HG02981 (cell line): ENCODE results near the gene SOCS3.

Experiments used
- ATAC-seq: cut with Tn5 transposase; IDR thresholded peaks from one replicate; pipeline ENCODE4 v1.9.1; 2021; ENCODE audit warnings: mild to moderate bottlenecking, moderate library complexity; ENCODE audit not compliant: unreplicated experiment

Gene SOCS3, protein sequence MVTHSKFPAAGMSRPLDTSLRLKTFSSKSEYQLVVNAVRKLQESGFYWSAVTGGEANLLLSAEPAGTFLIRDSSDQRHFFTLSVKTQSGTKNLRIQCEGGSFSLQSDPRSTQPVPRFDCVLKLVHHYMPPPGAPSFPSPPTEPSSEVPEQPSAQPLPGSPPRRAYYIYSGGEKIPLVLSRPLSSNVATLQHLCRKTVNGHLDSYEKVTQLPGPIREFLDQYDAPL

DNA sequence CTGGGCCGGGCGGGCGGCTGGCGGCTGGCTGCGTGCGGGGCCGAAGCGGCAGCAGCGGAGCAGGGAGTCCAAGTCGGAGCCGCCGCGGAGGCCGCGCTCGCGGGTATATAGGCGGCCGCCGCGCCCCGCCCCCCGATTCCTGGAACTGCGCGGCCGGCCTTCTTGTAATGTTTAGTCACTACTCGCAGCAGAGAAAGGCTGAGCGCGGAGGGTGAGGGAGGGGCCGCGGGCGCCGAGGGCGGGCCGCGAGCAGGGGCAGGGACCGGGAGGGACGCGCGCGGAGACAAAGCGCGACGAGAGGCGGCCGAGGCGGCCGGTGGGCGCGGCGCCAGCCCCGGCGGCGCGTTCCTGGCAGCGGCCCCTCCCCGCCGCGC lies at the start of gene SOCS3:
Gene SOCS3 (minus strand): TSS at position 81 of the 374 bp plus-strand sequence. CDS start 982 bp downstream, outside the sequence.
- ATAC-seq = peak; percentile 39

DNA sequence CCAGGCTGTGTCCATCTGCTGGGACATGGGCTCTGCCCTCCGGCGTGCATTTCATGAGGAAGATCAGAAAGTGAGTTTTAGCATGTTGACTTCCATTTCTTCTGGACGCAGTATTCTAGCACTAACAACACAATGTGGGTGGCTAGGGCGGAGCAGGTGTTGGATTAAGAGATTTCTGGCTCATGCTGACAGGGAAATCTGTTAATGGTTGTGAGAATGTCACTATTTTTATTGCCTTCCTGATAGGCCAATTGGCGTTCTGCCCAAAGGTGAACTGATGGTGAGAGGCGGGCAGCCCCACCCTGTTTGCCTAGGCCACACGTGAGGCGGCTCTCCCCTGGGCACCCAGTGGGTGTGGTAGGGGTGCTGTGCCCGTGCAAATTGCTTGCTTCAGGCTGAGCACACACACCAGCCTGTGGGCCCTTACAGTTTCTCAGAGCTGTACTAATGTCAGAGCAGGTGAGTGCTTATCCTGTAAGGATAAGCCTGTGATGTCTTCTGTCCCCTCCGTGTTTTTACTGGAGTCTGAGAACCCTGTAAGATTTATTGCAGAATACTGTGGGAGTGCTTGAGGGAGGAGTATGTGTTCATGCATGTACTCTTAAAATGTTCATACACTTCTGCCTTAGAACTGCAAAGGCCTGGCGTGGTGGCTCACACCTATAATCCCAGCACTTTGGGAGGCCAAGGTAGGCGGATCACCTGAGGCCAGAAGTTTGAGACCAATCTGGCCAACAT lies 49.5 kb upstream of the SOCS3 start:
- no peak for ATAC-seq

DNA sequence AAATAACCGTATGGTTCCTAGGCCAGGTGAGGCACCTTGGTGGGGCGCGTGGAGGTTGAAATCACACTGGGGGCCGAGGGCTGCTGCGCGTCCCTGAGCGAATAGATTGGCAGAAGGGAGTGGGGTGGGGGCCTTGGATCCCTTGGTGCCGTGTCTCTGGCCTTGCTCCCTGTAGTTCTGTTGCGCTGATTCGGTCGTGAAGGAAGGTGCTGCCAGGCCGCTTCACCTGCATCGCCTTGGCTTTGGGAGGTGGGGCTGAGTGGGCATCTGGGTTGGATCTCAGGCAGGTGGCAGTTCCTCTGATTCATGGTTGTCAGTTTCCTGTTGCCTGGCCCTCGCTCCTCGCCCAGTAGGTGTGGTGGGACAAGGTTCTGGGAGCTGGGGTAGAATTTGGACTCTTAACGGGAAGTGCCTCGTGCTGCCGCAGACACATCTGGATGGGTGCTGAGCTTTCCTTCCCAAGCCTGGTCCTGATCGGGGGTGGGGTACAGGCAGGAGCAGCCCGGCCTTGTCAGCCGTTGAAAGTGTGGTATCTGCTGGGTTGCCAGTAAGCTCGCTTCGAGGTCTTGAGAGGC lies 48.7 kb upstream of the SOCS3 start:
- no peak for ATAC-seq

DNA sequence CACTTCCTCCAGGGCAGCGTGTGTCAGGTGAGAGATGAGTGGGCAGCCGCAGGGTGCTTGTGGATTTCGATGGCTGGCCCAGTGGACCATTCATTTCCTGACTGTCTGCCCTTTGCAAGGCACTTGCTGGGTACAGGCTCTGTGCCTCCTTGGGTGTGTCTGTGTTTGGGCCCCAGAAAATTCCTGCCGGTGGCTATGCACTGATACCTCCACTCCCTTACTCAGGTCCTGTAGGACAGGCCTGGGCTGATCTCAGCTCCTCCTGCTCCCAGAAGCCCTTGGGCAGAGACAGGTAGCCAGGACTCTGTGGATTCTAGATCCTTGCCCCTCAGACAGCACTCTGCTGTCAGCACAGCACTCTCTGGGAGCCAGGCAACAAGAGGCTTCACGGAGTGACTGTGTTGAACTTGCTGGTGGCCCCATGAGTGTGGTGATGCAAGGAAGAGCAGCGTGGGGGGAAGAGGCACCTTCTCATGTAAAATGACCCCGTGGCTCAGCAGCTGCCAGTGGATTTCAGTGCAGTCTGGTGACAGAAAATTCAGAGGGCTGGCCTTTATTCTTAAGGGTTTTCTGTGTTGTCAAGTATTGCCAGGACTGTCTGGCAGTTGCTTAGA lies 47.6 kb upstream of the SOCS3 start:
- ATAC-seq = no peak

DNA sequence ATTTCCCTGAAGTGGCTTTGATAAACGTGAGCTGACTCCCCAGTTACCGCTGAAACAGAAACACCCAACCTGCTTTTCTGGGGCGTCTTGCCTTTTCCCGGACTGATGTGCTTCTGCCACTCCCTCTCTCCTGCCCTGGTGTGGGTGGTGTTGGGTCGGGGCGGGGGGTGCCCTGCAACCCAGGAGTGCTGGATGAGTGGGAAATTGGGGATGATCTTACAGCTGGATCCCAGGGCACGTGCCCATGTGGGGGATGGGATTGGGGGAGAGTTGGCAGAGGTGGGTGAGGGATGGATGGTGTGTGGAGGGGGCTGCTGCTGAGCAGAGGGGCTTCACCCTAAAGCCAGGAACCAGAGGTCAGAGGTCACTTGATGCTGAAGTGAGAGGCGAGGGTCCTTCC lies 47.0 kb upstream of the SOCS3 start:
- ATAC-seq = no peak

DNA sequence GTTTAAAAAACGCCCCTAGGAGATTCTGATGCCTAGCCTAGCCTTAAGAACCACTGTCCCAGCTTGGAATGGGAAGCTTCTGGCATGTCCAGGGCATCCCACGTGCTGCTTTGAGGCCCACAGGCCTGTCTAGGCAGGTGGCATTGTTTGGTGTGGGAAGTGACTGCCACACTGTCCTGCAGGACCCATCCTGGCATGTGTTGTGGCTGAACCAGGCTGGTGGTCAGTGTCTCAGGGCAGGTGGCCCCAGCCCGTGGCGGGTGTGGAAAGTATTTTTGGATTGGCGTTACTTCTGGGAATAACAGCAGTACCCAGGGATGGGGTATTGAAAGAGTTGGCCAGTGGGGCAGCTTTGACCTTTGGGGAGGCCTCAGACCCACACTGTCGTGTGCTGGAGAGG lies 46.5 kb upstream of the SOCS3 start:
- ATAC-seq = no peak

DNA sequence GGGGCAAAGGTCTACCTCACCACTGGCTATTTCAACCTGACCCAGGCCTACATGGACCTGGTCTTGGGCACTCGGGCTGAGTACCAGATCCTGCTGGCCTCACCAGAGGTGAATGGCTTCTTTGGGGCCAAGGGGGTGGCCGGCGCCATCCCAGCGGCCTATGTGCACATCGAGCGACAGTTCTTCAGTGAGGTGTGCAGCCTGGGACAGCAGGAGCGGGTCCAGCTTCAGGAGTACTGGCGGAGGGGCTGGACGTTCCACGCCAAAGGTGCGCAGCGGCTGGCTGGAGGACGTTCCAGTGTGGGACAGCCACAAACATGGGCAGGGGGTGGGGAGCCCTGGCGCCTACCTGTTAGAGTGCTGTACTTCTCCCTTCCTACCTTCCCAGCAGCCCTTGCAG lies 43.9 kb upstream of the SOCS3 start:
- ATAC-seq = no peak

DNA sequence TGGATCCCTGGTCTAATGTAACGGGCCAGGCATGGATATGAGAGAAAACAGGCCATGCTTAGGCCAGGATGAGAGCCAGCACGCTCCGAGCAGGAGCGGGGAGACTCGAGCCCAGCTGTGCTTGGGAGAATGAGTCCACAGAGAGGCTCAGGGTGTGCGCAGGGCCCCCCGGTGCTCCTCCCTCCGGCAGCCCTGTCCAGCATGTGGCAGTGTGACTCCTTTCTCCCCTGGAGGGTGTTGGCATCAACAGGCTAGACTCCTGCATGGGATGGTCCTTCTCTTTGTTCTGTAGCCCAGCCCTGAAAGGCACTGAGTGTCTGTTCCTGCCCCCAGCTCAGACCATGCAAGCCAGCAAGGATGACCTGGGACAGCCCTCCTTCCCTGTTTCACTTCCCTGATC lies 42.0 kb upstream of the SOCS3 start:
- no peak for ATAC-seq

DNA sequence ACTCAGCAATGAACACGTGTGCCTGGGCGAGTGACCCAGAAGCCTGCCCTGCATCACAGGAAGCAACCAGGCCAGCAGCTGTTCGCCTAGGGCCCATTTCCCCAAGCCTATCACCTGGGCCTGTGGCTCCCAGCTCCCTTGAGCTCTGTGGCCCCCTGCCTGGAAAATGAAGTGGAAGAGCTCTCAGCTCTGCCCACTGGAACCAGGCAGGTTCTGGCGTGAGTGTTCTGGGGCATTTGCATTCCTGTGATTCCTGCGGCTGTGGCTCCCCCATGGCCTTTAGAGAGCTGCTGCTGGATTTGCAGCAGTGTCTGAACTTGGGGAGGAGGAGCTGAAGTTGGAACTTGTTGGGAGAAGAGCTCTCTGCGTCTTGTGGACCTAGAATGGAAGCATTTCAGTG lies 41.4 kb upstream of the SOCS3 start:
- no peak for ATAC-seq

DNA sequence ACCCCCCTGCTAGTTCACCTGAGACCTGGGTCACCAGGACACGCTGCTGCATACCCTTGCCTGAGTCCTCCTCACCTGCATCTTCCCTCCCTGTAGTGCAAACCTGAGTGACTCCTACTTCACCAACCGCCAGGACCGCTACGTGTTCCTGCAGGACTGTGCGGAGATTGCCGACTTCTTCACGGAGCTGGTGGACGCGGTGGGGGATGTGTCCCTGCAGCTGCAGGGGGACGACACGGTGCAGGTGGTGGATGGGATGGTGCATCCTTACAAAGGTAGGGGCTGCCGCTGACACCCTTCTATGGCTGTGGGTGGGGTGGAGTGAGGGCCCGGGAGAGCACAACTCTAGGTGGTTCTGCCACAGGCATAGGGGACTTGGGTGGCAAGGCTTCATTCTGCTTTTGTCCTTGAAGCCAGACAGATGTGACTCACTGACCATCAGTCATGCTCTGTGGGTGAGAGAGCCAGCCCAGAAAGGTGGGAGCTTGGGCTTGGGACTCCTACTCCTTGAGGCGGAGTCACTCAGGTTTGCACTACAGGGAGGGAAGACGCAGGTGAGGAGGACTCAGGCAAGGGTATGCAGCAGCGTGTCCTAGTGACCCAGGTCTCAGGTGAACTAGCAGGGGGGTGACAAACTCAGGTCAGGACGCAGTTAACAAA lies 40.8 kb upstream of the SOCS3 start:
- no peak for ATAC-seq

DNA sequence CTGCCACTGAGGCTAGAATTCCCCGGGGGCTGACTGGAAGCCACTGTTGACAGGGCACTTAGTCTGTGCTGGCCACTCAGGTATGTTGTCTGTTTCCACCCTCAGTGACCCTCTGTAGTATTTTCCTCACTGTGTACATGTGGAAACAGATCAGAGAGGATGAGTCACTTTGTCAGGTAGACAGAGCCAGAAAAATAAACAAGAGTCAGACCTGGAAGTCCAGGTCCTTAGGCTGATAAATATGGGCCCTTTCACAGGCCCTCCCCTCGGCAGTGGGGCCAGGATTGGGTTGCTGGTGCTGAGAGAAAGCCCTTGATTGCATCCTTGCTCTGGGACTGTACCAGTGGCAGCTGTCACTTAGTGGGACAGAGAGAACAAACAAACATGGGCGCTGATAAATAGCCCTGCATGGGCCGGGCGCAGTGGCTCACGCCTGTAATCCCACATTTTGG lies 39.8 kb upstream of the SOCS3 start:
- no peak for ATAC-seq

DNA sequence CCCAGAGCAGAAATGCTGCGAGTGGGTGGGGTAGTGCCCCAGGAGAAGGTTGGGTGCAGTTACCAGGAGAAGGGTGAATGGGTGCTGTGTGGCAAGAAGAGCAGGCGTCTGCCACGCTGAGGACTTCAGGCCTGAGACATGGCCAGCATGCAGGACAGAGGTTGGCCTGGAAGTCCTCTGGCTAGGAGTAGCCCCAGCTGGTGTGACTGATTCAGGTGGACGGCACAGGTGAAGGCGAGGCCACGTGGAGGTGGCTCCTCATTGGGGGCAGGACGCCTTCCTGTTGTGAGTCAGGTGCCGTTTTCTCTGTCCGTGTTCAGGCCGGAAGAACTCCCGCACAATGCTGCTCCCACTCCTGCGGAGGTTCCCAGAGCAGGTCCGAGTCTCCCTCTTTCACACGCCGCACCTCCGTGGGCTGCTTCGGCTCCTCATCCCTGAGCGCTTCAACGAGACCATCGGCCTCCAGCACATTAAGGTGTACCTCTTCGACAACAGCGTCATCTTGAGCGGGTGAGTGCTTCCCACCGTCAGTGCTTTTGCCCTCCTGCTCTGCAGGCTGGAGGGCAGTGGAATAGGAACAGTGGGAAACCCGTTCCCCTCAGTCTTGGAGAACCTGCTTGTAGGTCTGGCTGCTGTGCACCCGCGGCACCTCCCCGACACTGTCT lies 39.3 kb upstream of the SOCS3 start:
- ATAC-seq = no peak

DNA sequence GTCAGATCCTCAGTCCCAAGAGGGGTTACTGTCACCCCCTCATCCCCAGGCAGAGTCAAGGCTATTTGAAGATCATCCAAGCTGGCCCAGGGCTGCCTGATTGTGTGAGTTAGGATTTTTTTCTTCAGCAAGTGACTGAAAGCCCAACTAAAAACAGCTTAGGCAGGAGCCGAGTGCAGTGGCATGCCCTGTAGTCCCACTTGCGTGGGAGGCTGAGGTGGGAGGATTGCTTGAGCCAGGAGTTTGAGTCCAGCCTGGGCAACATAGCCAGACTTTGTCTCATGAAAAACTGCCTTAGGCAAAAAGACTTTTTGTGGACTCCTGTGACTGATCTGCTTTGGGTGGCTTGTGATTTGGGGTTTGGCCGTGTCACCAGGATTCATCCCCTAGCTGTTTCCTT lies 38.5 kb upstream of the SOCS3 start:
- no peak for ATAC-seq

DNA sequence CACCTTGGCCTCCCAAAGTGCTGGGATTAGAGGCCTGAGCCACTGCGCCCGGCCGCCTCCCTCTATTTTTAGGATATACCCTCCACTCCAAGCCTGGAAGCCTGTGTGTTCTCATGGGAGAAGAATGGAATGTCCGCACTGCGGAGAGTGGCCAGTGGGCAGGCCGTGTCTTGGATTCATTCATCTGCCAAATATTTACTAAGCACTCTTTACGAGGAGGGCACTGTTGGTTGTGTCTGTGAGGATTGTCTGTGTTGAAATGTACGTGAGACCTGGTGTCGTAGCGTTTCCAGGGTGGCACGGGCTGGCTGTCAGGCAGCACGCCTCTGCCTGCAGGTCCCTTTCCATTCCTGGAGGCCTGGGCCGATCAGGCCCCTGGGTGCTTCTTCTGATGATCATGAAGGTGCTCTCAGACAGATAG lies 37.8 kb upstream of the SOCS3 start:
- ATAC-seq = no peak

DNA sequence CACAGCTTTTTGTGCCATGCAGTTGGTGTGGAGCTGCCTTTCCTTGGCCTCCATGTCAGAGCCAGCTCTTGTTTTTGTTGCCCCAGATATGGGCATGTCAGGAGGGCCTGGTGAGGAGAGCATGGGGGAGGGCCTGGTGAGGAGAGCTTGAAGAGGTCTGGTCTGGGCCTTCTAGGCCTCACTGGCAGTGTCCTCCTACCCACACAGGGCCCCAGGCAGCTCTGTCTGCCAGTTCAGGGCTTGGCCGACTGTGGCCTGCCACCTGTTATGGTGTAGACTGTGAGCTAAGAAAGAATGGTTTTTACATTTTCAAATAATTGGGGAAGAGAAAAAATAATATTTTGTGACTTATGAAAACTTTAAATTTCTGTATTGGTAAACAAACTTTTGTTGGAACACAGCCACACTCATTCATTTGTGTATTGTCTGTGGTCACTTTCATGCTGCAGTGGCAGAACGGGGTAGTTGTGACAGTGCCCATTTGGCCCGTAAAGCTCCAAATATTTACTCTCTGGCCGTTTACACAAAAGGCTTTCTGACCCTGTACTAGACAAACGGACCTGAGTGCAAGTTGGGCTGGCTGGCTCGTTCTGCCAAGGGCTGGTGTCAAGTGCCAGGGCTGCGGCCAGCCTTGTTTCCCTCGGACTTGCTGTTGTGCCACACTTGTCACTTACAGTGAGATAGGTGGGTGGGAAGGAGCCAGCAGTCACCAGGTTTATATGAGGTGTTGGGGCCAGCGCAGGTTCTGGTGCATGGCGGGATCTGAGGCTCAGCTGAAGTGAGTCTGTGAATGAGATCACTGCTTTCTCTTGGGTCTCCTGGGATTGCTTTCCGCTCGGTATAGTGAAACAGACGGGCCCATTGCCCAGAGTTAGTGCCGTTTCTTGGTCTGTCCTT lies 36.8 kb upstream of the SOCS3 start:
- no peak for ATAC-seq

DNA sequence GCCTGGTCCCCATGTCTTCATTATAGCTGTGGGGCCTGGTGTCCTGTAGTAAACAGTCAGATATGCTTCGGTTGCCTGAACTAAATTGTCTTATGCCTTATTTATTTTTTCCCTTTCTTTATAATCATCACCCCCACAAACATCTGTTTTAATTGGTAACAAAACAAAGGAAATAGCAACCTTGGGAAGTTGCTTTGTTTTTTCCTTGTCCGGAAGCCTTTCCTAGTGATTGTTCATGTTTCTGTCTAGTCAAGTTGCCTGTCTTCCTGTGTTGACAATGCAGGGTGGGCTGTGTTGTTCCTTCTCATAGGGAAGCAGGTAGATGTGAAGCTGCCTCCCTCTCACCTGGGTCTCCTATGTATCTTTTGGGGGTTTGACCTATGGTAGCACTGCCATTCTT lies 35.3 kb upstream of the SOCS3 start:
- ATAC-seq = no peak

DNA sequence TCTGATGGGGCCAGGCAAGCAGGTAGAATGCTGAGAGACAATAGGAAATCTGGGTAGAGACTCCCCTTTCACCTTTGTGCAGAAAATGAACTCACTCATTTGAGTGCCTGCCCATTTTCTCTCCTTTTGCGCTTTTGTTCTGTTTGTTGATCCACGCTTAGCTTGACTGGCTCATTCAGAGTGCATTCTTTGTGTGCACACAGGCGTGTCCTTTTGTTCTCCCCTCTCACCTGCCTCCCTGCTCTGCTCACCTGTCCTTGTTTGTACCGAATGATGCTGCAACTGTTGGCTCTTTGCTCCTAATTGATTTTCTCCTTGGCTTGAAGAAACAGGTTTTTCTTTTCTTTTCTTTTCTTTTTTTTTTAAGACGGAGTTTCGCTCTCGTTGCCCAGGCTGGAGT lies 34.3 kb upstream of the SOCS3 start:
- no peak for ATAC-seq

DNA sequence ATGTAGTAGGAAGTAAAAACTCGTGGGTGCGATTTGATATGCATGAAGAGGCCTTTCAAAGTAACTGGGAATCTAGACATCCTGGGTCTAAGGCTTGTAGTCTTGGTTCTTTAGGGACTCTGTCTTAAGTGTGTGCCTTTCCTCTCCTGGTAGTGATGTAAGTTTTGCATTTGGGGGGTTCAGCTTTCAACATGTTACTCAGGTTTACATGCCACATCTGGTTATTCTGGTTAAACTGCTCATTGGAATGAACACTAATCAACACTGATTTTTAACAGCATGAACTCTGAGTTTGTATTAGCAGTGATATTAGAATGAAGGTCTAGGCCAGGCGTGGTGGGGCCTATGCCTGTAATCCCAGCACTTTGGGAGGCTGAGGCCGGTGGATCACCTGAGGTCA lies 33.7 kb upstream of the SOCS3 start:
- no peak for ATAC-seq

DNA sequence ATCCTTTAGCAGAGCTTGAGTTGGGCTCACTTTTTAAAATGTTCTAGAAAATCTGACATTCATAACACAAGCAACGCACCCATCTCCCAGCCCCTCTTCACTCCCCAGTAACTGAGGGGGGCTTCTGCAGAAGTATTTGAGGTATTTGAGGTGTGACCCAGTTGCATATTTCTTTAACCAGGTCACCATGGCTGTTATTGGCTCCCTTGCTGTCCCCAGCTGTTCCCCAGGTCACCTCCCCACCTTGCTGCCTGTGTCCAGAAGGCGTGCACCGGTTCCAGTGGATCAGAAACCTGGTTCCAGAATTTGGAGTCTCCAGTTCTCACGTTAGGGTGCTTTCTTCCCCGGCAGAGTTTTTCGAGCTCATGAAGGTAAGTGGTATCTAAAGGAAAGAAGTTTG lies 32.4 kb upstream of the SOCS3 start:
- ATAC-seq = no peak

DNA sequence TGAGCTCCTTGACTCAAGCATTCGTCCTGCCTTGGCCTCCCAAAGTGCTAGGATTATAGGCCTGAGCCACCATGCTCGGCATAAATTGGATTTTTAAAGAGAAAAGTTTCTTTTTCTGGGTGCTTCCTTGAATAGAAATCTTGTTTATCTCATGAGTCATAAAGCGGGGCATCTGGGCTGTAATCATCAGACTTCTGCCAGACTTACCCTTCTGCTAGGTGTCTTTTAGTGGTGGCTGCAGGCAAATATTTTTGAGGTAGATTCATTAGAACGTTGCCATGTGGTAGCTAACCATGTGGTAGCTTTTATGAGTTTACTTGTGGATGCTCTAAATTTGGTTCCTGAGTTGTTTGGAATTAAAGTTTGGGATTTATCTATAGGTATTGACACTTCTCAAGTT lies 32.0 kb upstream of the SOCS3 start:
- ATAC-seq = no peak
